IMR-90 (cell line): ENCODE data around the gene ZBTB11.

Experiments used
- BHLHE40 ChIP-seq: fragments of 150-350 bp; IDR thresholded peaks from 2 replicates; pipeline ENCODE4 v1.6.1; 2016; ENCODE audit warnings: mild to moderate bottlenecking, low read depth, low read length
- CEBPB ChIP-seq: IDR thresholded peaks from 2 replicates; pipeline ENCODE4 v1.6.1; 2012; ENCODE audit warnings: low read depth, low read length, improper control_type of control experiment
- CHD1 ChIP-seq: IDR thresholded peaks from 2 replicates; pipeline ENCODE4 v1.6.1; 2012; ENCODE audit warnings: low read depth, low read length, improper control_type of control experiment
- CTCF ChIP-seq: conservative IDR thresholded peaks from 2 replicates; pipeline ENCODE4 v1.5.1; 2012; ENCODE audit warnings: mild to moderate bottlenecking, low read depth, low read length, improper control_type of control experiment
- ELK1 ChIP-seq: fragments of 150-350 bp; IDR thresholded peaks from 2 replicates; pipeline ENCODE4 v1.6.1; 2016; ENCODE audit warnings: low read depth, mild to moderate bottlenecking, low read length, moderate library complexity, borderline replicate concordance
- FOS ChIP-seq: fragments of 150-350 bp; IDR thresholded peaks from 2 replicates; pipeline ENCODE4 v1.6.1; 2016; ENCODE audit warnings: low read depth, low read length
- MAFK ChIP-seq: IDR thresholded peaks from 2 replicates; pipeline ENCODE4 v1.6.1; 2012; ENCODE audit warnings: low read depth, low read length, improper control_type of control experiment
- MXI1 ChIP-seq: IDR thresholded peaks from 2 replicates; pipeline ENCODE4 v1.6.1; 2012; ENCODE audit warnings: low read depth, mild to moderate bottlenecking, low read length, moderate library complexity, borderline replicate concordance
- NFE2L2 ChIP-seq: fragments of 150-350 bp; IDR thresholded peaks from 2 replicates; pipeline ENCODE4 v1.6.1; 2016; ENCODE audit warnings: low read depth, mild to moderate bottlenecking, low read length
- POLR2A ChIP-seq: IDR thresholded peaks from 2 replicates; pipeline ENCODE4 v1.6.1; 2012; ENCODE audit warnings: mild to moderate bottlenecking, low read depth, low read length
- RCOR1 ChIP-seq: IDR thresholded peaks from 2 replicates; pipeline ENCODE4 v1.6.1; 2012; ENCODE audit warnings: mild to moderate bottlenecking, low read length, improper control_type of control experiment; ENCODE audit not compliant: insufficient replicate concordance
- SMC3 ChIP-seq: fragments of 150-350 bp; IDR thresholded peaks from 2 replicates; pipeline ENCODE4 v1.6.1; 2016; ENCODE audit warnings: low read depth, mild to moderate bottlenecking, antibody characterized with exemption, low read length, moderate library complexity
- USF2 ChIP-seq: fragments of 150-350 bp; IDR thresholded peaks from 2 replicates; pipeline ENCODE4 v1.6.1; 2017; ENCODE audit warnings: mild to moderate bottlenecking, antibody characterized with exemption, low read length, low read depth

GRCh38 chr3:101665357-101665756, 11.6 kb downstream of the ZBTB11 start:
- no peak for TF ChIP-seq CTCF
- no peak for TF ChIP-seq POLR2A
- TF ChIP-seq CEBPB, result no peak
- no peak for TF ChIP-seq CHD1
- TF ChIP-seq SMC3, result no peak
- TF ChIP-seq MXI1, result no peak
- TF ChIP-seq RCOR1, result no peak
- TF ChIP-seq MAFK, result no peak
- TF ChIP-seq FOS, result no peak
- no peak for TF ChIP-seq BHLHE40
- TF ChIP-seq USF2, result no peak
- TF ChIP-seq NFE2L2, result no peak
- TF ChIP-seq ELK1, result no peak
